GM21447 (cell line): Measurements from ENCODE around the gene UFC1.

Experiments used
- ATAC-seq: cut with Tn5 transposase; IDR thresholded peaks from one replicate; pipeline ENCODE4 v1.9.1; 2021; ENCODE audit not compliant: unreplicated experiment

The UFC1 gene

DNA sequence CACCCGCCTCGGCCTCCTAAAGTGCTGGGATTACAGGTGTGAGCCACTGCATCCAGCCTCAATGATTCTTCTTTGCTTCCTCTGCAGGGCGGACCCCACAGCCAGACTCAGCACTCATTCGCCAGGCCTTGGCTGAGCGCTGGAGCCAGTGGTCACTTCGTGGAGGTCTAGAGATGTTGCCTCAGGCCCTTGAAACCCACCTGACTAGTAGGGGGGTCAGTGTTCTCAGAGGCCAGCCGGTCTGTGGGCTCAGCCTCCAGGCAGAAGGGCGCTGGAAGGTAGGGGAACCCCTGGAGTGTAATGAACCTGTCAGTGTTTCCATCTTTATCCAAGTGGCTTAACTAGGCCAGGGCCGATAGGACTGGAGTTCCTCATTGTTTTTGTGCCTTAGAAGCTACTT lies 15.1 kb downstream of the UFC1 start:
- ATAC-seq: no peak

DNA sequence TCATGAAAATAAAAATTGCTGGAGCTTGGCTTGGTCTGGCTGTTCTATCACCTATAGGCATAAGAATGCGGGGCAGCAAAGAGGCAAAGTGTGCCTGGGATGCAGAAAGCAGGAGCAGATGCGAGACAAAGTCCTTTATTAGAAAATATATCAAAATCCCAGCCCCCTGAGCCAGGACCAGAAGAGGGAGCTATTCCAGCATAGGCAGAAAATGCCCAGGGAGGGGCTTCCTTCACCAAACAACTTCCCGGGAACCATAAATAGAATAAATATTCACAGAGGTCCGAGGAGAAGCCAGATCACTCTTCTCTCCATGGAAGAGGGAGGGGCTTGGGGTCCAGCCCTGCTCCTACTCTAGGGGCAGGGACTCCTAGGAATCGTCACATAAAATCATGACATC lies 17.4 kb downstream of the UFC1 start:
- no peak for ATAC-seq

DNA sequence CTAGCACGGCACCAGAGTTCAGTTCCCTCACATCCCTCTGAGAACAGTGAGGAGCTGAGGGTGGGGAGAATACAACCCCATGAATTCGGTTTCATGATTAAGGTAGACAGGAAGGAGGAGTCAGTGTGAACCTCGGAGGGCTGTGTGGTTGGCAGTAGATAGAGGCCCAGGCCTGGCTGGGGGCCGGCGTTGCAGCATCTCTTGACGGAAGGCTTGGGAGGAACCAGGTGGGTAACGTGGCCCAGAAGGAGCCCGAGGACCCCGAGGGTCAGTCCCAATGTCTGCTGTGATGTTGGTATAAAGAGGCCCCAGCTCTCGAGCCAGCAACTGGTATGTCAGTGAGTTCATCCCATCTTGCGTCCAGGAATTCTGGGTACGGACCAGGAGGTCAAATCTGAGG lies 17.9 kb downstream of the UFC1 start:
- ATAC-seq: no peak

DNA sequence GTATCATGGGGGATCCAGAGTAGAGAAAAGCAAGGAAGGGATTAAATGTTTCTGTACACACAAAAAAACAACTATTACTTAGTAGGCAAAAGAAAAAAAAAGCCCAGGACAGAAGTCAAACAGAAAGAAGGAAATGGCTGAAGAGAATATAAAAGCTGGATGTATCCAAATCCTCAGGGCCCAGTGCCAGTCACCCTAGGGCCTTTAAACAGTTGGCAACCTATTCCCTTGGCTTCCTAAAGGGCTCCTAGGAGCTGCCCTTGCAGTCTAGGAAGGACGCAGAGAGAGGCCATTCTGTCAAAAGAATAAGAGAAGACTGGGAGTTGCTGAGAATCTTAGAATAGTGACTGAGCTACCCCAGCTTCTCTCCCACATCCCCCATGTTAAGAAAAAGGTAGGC lies 18.6 kb downstream of the UFC1 start:
- ATAC-seq: no peak

DNA sequence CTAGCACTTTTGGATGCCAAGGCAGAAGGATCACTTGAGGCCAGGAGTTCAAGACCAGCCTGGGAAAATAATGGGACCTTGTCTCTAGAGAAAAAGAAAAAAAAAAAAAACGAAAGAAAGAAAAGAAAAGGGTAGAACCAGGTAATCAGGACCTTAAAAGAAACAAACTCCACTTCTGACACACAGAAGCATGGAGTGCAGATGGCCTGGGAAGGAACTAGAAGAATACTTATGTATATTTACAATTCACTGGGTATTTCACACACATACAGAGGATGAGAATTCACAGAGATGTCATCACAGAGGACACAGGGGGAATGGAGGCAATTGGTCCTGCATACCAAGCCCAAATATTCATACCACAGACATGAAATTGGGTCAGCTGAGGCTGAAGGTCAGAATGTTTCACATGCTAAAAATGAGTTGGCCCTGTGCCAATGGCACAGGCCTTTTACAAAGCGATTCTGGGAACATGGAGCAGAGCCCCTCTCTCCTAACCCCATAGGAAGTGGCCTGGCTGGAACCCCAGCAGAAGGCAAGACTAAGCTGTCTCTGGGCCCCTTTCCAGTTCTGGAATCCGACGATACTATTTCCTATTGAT lies 19.1 kb downstream of the UFC1 start:
- no peak for ATAC-seq

DNA sequence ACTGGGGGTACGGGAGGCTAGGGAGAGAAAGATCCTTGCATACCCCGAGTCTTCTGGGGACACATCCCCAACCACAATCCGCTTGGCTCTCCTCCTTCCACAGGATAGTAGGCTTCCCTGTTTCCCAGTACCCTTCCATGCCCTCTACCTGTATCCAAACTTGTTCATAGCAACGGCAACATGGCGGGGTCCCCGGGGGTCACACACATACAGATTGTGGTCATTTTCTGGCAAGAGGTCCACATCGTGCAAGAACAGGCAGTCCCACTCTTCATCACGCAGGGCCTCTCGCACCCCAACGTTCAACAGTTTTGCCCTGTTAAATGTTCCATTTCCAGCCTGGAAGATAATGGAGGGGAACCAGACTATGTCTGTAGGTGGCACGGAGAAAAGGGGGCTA lies 19.9 kb downstream of the UFC1 start:
- ATAC-seq: no peak

DNA sequence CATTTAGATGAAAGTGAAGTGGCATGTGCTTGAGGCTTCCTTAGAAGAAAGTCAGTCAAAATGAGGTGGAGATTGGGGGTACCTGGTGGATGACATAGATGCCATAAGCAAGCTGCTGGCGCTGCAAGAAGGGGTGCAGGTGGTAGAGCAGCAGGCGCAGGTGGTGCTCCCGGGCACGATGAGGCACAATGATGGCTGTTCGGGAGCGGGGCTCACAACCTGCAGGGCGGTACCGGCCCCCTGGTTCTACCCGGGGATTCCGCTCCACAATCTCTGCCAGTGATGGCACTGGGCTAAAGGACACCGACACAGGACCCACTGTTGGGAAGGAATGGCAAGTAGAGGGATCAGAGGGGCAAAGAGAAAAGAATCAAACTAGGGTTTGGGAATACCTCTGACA lies 21.1 kb downstream of the UFC1 start:
- ATAC-seq: no peak

DNA sequence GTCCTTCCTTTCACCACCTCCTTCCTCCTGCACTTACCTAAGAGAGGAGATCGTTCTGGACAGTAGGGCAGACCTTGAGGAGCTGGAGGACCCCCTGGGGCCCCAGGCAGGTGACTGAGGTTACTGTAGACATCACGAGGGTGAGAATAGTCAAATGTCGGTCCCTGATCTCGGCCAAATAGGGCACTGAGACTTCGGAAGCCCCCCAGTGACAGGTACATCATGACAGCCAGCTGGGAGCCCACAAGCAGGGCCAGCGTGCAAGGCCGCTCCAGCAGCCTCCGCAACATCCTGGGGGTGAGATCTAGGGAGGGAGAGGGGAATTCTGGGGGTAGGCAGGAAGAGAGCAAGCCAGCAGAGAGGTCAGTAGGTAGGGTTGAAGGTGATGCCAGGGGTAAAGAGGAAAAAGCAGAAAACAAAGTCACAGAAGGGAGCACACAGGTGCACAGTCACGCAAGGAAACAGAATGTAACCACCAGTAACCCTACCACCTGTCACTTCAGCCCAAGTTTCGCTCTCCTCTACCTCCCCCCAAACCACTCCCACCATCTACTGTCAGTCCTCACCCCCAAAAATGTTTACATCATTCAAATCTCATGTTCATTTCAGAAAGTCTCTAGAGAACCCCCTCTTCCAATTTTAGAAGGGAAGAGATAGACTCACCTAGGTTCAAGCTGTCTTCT lies 22.1 kb downstream of the UFC1 start:
- no peak for ATAC-seq

DNA sequence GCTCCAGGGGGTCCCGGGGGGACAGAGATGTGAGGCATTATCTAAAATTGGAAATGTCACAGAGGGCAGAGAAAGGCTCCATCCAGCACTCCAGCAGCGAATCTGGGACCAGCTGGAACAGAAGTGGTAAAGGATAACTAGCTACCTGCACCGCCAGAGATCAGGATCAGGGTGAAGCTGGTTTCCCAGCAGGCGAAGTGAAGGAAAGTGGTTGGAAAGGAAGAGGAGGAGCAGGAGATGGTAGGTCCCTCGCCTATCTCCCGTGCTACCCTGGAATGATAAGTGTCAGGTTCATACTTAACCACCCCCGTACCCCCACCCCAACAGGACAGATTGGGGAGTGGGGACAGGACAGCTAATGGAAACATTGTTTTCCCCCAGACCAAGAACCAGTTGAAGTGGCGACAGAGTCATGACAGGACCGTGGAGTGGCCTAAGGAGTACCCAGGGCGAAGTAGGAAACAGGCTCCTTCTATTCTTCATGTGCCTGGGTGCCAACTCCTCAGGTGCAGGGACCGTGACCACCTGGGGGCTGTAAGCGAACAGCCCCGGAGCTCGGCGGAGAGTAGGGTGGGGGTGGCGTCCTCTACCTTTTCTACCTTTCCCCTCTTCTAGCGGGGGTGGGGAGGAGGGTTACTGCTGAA lies 22.8 kb downstream of the UFC1 start:
- ATAC-seq: no peak

DNA sequence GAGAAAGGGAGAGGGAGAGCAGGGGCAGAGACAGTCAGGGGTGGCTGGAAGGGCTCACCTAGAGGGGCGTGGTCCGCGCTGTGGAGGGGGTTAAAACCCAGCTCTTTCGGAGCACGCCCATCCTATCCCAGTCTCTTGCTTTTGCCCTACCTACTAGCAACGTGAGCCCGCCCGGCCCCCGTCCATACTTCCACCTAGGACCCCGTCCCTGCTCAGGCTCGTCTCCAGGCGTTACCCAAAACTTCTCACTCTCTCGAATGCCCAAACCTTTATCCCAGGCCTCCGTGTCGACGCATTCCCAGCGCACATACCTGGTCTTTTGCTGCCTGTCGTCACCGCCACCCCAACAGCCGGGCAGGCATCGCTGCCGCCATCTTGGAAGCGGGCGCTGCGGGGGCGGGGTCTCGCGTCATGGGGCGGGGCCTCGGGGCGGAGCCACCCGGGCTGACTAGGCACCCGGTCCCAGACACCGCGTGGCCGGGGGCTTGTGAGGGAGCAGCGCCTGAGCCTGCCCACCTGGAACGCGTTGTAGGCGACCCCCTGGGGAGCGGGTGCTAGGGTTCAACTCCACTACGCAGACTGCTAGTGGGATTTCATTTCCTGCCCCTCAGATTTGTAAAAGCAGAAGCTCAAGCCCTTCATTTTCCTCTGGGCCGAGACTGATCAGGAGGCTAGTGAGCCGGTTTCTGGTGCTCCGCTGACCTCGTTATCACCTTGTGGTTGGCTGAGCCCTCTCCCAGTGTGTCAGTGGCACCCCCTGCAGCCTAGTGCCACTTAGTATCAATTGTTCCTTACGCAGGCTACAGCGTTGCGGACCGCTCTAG lies 23.5 kb downstream of the UFC1 start, which contains the start of gene B4GALT3:
Gene B4GALT3 (minus strand): TSS at position 396 of the 824 bp plus-strand sequence. CDS start 1,447 bp downstream, outside the sequence.
- peak; percentile 69 for ATAC-seq

DNA sequence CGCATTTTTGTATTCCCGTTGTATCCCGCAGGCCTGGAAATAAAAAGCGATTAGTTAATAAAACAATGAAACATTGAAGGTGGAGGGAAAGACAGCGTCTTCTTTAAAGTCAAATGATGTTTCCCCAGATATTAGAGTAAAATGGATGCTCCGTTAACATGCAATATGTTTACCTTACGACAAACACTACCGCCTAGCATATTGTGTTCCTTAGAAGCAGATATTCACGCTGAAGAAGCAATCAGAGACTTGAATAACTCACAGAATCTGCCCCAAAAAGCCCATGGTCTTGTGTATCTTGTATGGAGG lies 24.1 kb downstream of the UFC1 start:
- ATAC-seq: no peak

DNA sequence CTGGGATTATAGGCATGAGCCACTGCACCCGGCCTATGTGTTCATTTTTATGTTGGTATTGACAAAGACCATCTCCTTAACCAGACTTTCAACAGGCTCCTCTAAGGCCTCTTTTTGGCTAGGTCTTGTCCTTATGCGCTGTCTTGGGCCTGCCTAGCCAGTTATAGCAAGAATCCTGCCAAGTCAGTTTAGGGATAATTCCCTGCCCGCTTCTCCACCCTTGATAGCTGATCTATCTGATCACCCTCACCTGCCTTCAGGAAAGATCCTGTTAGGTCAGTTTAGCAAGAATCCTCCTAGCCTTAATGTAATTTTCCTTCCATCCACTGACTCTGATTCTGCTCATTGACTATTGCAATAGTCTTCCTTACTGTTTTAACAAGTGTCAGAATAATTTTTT lies 25.9 kb downstream of the UFC1 start:
- ATAC-seq: no peak

DNA sequence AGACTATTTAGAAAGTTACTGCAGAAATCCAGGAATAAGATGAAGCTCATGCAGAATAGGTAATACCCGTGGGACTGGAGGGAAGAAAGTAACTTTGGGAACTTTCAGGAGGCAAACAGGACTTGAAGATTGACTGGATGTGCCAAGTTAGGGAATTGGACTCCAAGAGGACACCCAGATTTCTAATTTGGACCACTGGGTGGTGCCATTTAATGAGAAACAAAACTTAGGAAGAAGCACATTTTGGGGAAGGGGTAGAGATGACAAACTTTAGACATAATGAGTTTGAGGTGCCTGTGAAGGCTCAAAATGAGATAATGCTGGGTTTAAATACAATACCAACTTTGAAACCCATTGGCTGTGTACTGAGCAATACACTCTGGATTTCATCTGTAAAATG lies 26.9 kb downstream of the UFC1 start:
- ATAC-seq: no peak

DNA sequence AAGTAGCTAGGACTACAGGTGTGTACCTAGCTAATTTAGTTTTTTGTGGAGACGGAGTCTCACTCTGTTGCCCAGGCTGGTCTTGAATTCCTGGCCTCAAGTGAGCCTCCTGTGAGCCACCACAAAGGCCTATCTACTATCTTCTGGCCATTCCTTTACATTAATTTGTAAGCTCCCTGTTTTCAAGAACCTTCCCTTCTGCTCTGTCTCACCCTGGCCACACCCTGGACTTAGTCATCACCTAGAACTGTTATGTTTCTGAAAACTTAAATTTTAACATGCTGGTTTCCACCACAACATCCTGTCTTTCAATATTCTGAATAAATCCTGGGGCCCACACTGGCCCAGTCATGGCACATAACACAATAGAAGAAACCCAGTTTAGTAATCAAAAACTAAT lies 28.4 kb downstream of the UFC1 start:
- peak; percentile 56 for ATAC-seq

DNA sequence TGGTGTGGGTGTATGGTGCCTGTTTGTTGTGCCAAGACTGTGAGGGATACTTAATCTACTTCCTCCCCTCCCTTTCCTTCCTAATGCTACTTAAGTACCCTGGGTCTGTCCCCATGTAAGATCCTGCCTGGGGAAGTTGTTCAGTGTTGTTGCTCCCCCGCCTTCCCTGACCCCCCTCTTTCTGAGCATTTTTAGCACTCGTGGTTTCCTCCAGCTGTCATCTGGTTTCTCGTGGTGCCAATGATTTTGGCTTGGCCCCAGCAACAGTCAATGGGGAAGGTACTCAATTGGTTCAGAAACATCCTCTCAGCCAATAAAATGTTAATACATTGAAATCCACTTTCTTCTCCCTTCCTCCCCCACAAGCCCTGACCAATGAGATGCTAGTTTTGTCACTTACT lies 31.5 kb downstream of the UFC1 start:
- peak; percentile 56 for ATAC-seq

DNA sequence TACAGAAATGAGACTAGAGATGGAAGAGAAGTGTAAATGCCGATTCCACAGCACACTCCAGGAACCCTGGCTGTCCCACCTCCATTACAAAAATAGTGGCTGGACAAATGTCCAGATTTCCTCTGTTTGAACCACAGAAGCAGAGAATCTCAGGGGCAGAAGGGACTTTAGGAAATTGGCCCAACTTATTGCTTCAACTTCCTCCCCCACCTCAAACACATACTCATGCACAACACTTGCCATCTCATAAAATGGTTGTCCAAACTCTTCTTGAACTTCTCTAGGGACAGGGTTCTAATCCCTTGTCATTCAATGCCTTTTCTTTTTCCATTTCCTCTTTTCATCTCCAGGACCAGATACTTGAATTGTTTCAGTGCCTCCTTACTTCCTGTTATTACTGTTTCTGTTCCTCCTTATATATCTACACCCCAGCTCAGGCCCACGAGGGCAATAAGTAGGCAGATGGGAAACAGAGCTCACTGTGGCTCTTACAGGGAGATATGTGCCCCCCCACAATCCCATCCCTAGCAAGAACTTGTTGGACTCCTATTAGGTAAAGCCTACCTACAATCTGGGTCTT lies 32.0 kb downstream of the UFC1 start:
- peak; percentile 32 for ATAC-seq

DNA sequence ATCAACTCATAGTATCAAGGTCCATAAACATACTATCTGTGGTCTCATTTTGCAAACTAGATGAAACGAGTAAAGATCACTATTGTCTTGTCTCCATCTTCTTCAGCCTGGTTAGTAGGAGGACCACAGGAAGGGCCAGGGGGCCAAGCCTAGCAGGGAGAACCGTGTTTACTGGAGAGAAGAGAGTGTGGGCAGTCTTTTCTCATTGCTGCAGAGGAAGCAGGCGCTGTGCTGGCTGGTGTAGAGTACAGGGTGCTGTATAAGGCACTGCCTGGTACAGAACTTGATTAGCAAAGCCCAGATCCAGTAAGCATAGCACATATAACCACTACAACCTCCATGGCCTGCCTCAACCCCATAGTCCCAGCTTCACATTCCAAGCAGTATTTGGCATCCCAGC lies 33.5 kb downstream of the UFC1 start:
- no peak for ATAC-seq

DNA sequence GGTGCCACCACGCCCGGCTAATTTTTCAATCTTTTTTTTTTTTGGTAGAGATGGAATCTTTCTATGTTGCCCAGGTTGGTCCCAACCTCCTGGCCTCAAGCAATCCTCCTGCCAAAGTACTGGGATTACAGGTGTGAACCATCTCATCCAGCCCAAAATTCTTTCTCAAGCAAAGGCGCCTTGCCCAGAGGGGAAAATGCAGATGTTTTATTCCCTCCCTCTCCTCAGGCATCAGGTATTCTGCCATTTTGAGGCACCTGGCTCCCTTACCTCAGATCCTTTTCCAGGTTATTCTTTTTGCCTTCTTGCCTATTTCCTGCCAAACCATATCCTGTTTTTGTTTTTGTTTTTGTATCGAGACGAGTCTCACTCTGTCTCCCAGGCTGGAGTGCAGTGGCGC lies 34.6 kb downstream of the UFC1 start:
- no peak for ATAC-seq

DNA sequence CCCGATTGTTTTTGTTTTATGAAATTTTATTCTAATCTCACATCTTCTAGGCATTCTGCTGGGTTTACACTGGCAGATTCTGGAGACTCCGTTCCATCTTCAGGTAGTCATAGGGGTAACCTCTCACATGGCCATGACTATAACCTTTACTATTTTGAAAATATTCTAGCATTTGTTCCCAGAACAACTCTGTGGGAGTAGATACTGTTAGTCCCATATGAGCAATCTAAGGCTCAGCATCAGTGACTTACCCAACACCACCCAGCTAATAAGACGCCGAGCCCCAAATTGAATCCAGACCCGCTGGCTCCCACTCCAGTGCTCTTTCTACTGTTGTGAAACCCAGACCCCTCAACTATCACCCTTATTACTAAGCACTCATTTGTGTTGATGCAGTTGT lies 35.3 kb downstream of the UFC1 start:
- no peak for ATAC-seq

DNA sequence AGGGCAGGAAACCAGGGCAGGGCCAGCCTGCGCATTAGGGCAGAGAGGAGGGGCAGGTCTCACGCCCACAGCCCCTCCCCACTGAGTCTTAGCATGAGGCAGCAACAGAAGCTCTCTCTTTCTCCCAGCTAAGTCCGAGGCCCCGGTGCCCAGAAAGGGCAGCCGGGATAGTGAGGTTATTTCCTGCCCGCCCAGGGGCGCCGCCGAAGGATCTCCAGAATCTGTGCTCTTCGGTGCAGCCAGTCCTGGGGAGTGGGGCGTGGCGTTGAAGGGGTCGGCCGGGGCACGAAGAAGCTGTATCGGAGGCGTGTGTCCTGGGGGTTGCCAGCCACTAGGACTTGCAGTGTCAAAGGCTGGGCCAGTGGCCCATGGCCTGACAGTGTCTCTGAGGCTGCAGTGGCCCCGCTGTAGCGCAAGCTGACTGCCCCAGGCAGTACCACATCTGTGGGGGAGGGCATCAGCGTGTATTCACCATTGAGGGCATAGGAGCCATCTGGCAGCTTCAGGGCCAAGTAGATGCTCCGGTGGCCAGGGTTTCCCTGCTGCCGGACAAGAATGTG lies 37.3 kb downstream of the UFC1 start:
- ATAC-seq: no peak

DNA sequence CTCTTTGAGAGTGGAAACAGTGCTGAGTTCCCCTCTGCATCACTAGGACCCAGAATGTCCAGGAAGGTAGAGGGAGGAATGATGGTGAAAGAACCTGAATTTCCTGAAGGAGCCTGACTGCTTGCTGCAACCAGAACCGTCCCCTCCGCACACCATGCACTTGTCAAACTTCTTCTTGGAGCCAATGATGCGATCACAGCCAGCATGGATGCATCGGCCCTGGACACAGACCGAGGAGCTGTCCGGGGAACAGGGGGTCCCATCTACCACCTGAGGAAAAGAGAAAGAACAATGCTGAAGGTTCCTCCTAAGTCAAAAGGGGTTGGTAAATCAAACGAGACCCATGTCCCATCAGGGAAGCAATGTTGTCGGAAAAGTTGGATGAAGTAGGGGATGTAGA lies 38.2 kb downstream of the UFC1 start:
- ATAC-seq: no peak
